GM12891 (cell line): ENCODE results near the gene NINJ1.

Source experiments
- PAX5 ChIP-seq: IDR thresholded peaks from 2 replicates; pipeline ENCODE4 v1.6.1; 2011; ENCODE audit warnings: low read length, moderate library complexity, mild to moderate bottlenecking; ENCODE audit not compliant: insufficient read depth, severe bottlenecking
- POLR2A ChIP-seq: IDR thresholded peaks from 2 replicates; pipeline ENCODE4 v1.6.1; 2011; ENCODE audit warnings: low read depth, low read length, control low read depth
- POLR2AphosphoS5 ChIP-seq: IDR thresholded peaks from 2 replicates; pipeline ENCODE4 v1.6.1; 2011; ENCODE audit warnings: low read depth, low read length, control low read depth
- TAF1 ChIP-seq: IDR thresholded peaks from 2 replicates; pipeline ENCODE4 v1.6.1; 2011; ENCODE audit warnings: low read depth, low read length, control low read depth

- TF ChIP-seq POLR2A (no peak), TAF1 (no peak), POLR2AphosphoS5 (no peak), PAX5 (no peak)
Observed at GRCh38 chr9:93181672-93182435, 47.8 kb upstream of the NINJ1 start.
